Panc1 (cell line): ENCODE data around the gene GALNT9. TPM values are rescaled to one million over a fixed set of nuclear protein-coding genes. Genes with fewer than 3 reads are reported as not detected.

Experiments
- ATAC-seq: fragments of 200-7000 bp; cut with Tn5 transposase; 2 replicates; pipeline ENCODE4 v1.9.1; 2020; ENCODE audit warnings: mild to moderate bottlenecking, moderate library complexity
- BruUV-seq: library from RNA; stranded (reverse); fragments of 400-500 nt; replicated peaks from 2 replicates; lab custom pipeline; 2021; lab: Mats Ljungman, UMichigan
- CTCF ChIA-PET: fragments of 300-600 bp; sonication (Branson Sonifier 250); formaldehyde crosslinking; loops from one replicate; lab custom pipeline; 2022; ENCODE audit warnings: antibody characterized with exemption; lab: Charles Lee
- POLR2A ChIA-PET: fragments of 300-600 bp; sonication (Branson Sonifier 250); formaldehyde crosslinking; loops from one replicate; lab custom pipeline; 2022; ENCODE audit warnings: antibody characterized with exemption; lab: Charles Lee
- DNase-seq: peaks from one replicate; pipeline ENCODE4 v3.0.0-alpha.2; 2010; ENCODE audit warnings: low read depth, low spot score
- H3K27ac ChIP-seq: 2 replicates; pipeline ENCODE4 v1.5.1; 2011; ENCODE audit warnings: mild to moderate bottlenecking, low read length, inconsistent platforms
- H3K27me3 ChIP-seq: fragments of 200-500 bp; sonication (Bioruptor generic); 2 replicates; pipeline ENCODE4 v1.6.0; 2014; ENCODE audit warnings: low read length, inconsistent platforms; ENCODE audit not compliant: control insufficient read depth, insufficient read depth
- H3K36me3 ChIP-seq: fragments of 200-500 bp; sonication (Bioruptor generic); 2 replicates; pipeline ENCODE4 v1.5.1; 2014; ENCODE audit warnings: inconsistent platforms, mild to moderate bottlenecking, low read length, moderate library complexity; ENCODE audit not compliant: control insufficient read depth, insufficient read depth
- H3K4me1 ChIP-seq: 2 replicates; pipeline ENCODE4 v1.5.1; 2011; ENCODE audit warnings: inconsistent platforms, mild to moderate bottlenecking, low read length, moderate library complexity; ENCODE audit not compliant: control insufficient read depth, insufficient read depth
- H3K4me3 ChIP-seq, 2 experiments: 2 replicates each; pipeline ENCODE4 v1.5.1; 2011 to 2012; ENCODE audit warnings: low read depth in 2 of 2, low read length in 2 of 2, mild to moderate bottlenecking in 2 of 2, inconsistent platforms in 1 of 2, moderate library complexity in 1 of 2
- H3K9me3 ChIP-seq: fragments of 200-500 bp; sonication (Bioruptor generic); 2 replicates; pipeline ENCODE4 v1.5.1; 2014; ENCODE audit warnings: low read depth, mild to moderate bottlenecking, inconsistent platforms, low read length, moderate library complexity; ENCODE audit not compliant: control insufficient read depth, insufficient read depth
- CTCF ChIP-seq: fragments of 450-650 bp; IDR thresholded peaks from 2 replicates; pipeline ENCODE4 v1.5.1; 2017; ENCODE audit warnings: mild to moderate bottlenecking
- POLR2AphosphoS5 ChIP-seq: IDR thresholded peaks from 2 replicates; pipeline ENCODE4 v1.6.1; 2012; ENCODE audit warnings: mild to moderate bottlenecking, low read depth, low read length, moderate library complexity
- REST ChIP-seq, 2 experiments: IDR thresholded peaks; 2 replicates each; pipeline ENCODE4 v1.6.1; 2011 to 2012; ENCODE audit warnings: low read depth in 2 of 2, control low read depth in 1 of 2, low read length in 1 of 2, mild to moderate bottlenecking in 1 of 2, moderate library complexity in 1 of 2; ENCODE audit not compliant: insufficient read depth in 1 of 2
- SIN3A ChIP-seq: IDR thresholded peaks from 2 replicates; pipeline ENCODE4 v1.6.1; 2012; ENCODE audit warnings: low read depth, mild to moderate bottlenecking, low read length, moderate library complexity, borderline replicate concordance; ENCODE audit not compliant: insufficient read depth
- TCF7L2 ChIP-seq: IDR thresholded peaks from 2 replicates; pipeline ENCODE4 v1.6.1; 2011; ENCODE audit warnings: mild to moderate bottlenecking, low read depth, low read length, inconsistent platforms
- in situ Hi-C: cut with HindIII; loops from 2 replicates; pipeline ENCODE4 v1.10.0; 2016; ENCODE audit warnings: low sequenced_read_pairs, low pct_unique_long_range_greater_than_20kb
- intact Hi-C: fragments of 100-400 bp; cut with micrococcal nuclease; formaldehyde crosslinking; loops from one replicate; pipeline ENCODE4 v1.10.0; 2022; ENCODE audit not compliant: unreplicated experiment
- total RNA-seq: library from RNA; stranded (reverse); gene quantifications from one replicate; pipeline ENCODE4 v1.2.1, GENCODE V29; 2021; ENCODE audit not compliant: unreplicated experiment

The GALNT9 gene
- total RNA-seq, 1 experiment from 2014 or later = 0.33 TPM

DNA sequence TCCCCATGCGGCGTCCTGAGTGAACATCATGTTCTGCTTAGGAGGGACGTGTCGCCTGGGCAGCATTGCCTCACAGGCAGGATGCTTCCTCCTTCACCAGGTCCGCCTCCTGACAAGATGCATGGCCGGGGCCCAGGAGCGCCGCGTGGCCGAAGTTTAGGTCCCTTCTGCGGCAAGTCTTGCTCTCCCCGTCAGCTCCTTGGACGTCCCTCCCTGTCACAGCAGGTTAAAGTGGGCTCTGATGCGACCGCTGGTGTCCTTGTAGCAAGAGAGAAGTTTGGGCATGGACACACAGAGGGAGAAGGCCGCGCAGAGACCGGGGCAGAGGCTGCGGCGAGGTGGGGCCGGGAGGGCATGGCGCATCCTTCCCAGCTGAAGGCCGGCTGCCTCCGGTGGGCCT is 9.4 kb upstream of the GALNT9 start:
- Histone ChIP-seq H3K4me1 (no peaks in the 10 kb centered on the region), H3K27me3 (peaks cover 3% of the 10 kb centered on the region; the same call in 1 of the 2 replicates), H3K36me3 (no peaks in the 10 kb centered on the region), H3K4me3 (no peak overlapping the region), H3K27ac (no peak overlapping the region), H3K9me3 (no peaks in the 10 kb centered on the region)
- BruUV-seq = no TSS peak
- intact Hi-C loops = no loop called here
- ATAC-seq = no peak
- ChIA-PET POLR2A (no interaction called here), CTCF (no interaction called here)
- in situ Hi-C loops = no loop called here
- DNase-seq = no peak
- TF ChIP-seq CTCF = no peak
- TF ChIP-seq REST (IDR thresholded peaks at IDR 0.05; ENCODE audit: insufficient read depth in 1 of 2, low read depth in 2 of 2, low read length in 1 of 2) = no peak
- TF ChIP-seq TCF7L2 = no peak
- no peak for TF ChIP-seq SIN3A
- TF ChIP-seq POLR2AphosphoS5 = no peak

DNA sequence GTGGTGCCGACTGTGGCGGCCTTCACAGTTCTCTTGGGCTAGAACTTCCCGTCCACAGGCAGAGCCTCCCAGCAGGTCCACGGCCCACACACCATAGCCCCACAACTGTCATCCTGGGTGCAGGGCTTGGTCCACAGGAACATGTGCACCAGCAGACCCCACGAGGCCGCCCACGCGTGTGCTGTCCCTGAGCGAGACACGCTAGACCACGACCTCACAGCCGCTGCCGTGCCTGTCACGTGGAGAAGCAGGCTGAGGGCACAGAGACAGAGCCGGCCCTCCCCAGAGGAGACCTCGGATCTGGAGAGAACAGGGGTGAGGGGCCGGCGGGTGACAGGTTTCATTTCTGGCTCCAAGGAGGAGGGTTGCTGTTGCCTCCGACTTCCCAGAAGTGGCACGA is 8.9 kb upstream of the GALNT9 start:
- ChIA-PET CTCF (no interaction called here), POLR2A (no interaction called here)
- BruUV-seq = no TSS peak
- H3K36me3 ChIP-seq = no peaks in the 10 kb centered on the region
- H3K27me3 ChIP-seq = peaks cover 3% of the 10 kb centered on the region; the same call in 1 of the 2 replicates
- no peaks in the 10 kb centered on the region for H3K9me3 ChIP-seq
- in situ Hi-C loops = no loop called here
- no peaks in the 10 kb centered on the region for H3K4me1 ChIP-seq
- ATAC-seq (no peak), DNase-seq (no peak)
- TF ChIP-seq CTCF (no peak), SIN3A (no peak), POLR2AphosphoS5 (no peak), REST (IDR thresholded peaks at IDR 0.05; ENCODE audit: insufficient read depth in 1 of 2, low read depth in 2 of 2, low read length in 1 of 2) (no peak)
- H3K4me3 ChIP-seq = no peak overlapping the region
- intact Hi-C loops = no loop called here
- no peak overlapping the region for H3K27ac ChIP-seq
